Adipocyte (in vitro differentiated cells): ENCODE measurements around the gene FOXF1.

Experiments used
- DNase-seq: peaks from one replicate; pipeline ENCODE4 v3.0.0-alpha.2; 2015; ENCODE audit warnings: low read depth
- H3K27me3 ChIP-seq: replicated peaks from 2 replicates; pipeline ENCODE4 v1.7.0; 2013; ENCODE audit warnings: mild to moderate bottlenecking, low read length, moderate library complexity; ENCODE audit not compliant: control insufficient read depth, insufficient read depth
- H3K36me3 ChIP-seq: 2 replicates; pipeline ENCODE4 v1.7.0; 2013; ENCODE audit warnings: low read length, mild to moderate bottlenecking, moderate library complexity; ENCODE audit not compliant: control insufficient read depth, insufficient read depth, severe bottlenecking
- H3K4me1 ChIP-seq: 2 replicates; pipeline ENCODE4 v1.7.0; 2013; ENCODE audit warnings: mild to moderate bottlenecking, low read length, moderate library complexity; ENCODE audit not compliant: control insufficient read depth, insufficient read depth
- H3K4me3 ChIP-seq: 2 replicates; pipeline ENCODE4 v1.7.0; 2013; ENCODE audit warnings: mild to moderate bottlenecking, low read length, moderate library complexity
- H3K9ac ChIP-seq: 2 replicates; pipeline ENCODE4 v1.7.0; 2013; ENCODE audit warnings: mild to moderate bottlenecking, low read length, moderate library complexity
- H3K9me3 ChIP-seq: 2 replicates; pipeline ENCODE4 v1.7.0; 2013; ENCODE audit warnings: mild to moderate bottlenecking, low read length, moderate library complexity; ENCODE audit not compliant: control insufficient read depth

Gene FOXF1

GRCh38 chr16:86477642-86478041 lies 32.7 kb upstream of the FOXF1 start:
- peaks cover 5% of the 10 kb centered on the region for H3K9me3 ChIP-seq
- no peak overlapping the region for H3K4me3 ChIP-seq
- H3K36me3 ChIP-seq: no peaks in the 10 kb centered on the region
- H3K27me3 ChIP-seq: peaks cover 65% of the 10 kb centered on the region
- H3K9ac ChIP-seq: no peak overlapping the region
- DNase-seq: peak; percentile 55
- H3K4me1 ChIP-seq: peaks cover 11% of the 10 kb centered on the region

- no peaks in the 10 kb centered on the region for H3K36me3 ChIP-seq
- H3K27me3 ChIP-seq: peaks cover 67% of the 10 kb centered on the region
- DNase-seq: no peak
- H3K4me3 ChIP-seq: no peak overlapping the region
- peaks cover 9% of the 10 kb centered on the region for H3K9me3 ChIP-seq
- H3K9ac ChIP-seq: no peak overlapping the region
- peaks cover 11% of the 10 kb centered on the region for H3K4me1 ChIP-seq
Measured at GRCh38 chr16:86478779-86479178, 31.5 kb upstream of the FOXF1 start.

- Histone ChIP-seq H3K9me3 (peaks cover 15% of the 10 kb centered on the region), H3K4me3 (no peak overlapping the region), H3K4me1 (peaks cover 11% of the 10 kb centered on the region), H3K36me3 (no peaks in the 10 kb centered on the region), H3K27me3 (peaks cover 67% of the 10 kb centered on the region), H3K9ac (no peak overlapping the region)
- DNase-seq: peak; percentile 29
Measured at GRCh38 chr16:86479419-86479818, 30.9 kb upstream of the FOXF1 start.

- Histone ChIP-seq H3K9me3 (peaks cover 23% of the 10 kb centered on the region), H3K4me3 (no peak overlapping the region), H3K9ac (no peak overlapping the region), H3K36me3 (no peaks in the 10 kb centered on the region), H3K27me3 (peaks cover 73% of the 10 kb centered on the region), H3K4me1 (peaks cover 11% of the 10 kb centered on the region)
- DNase-seq: no peak
Measured at GRCh38 chr16:86480444-86480843, 29.9 kb upstream of the FOXF1 start.

- peaks cover 23% of the 10 kb centered on the region for H3K9me3 ChIP-seq
- peaks cover 74% of the 10 kb centered on the region for H3K27me3 ChIP-seq
- no peak overlapping the region for H3K9ac ChIP-seq
- H3K4me1 ChIP-seq: peaks cover 11% of the 10 kb centered on the region
- no peaks in the 10 kb centered on the region for H3K36me3 ChIP-seq
- H3K4me3 ChIP-seq: no peak overlapping the region
- DNase-seq: no peak
Measured at GRCh38 chr16:86481607-86482006, 28.7 kb upstream of the FOXF1 start.

- H3K4me1 ChIP-seq: no peaks in the 10 kb centered on the region
- peaks cover 87% of the 10 kb centered on the region for H3K27me3 ChIP-seq
- no peak overlapping the region for H3K4me3 ChIP-seq
- no peak overlapping the region for H3K9ac ChIP-seq
- peaks cover 31% of the 10 kb centered on the region for H3K9me3 ChIP-seq
- DNase-seq: no peak
- no peaks in the 10 kb centered on the region for H3K36me3 ChIP-seq
Measured at GRCh38 chr16:86484240-86484639, 26.1 kb upstream of the FOXF1 start.

- Histone ChIP-seq H3K9ac (no peak overlapping the region), H3K36me3 (no peaks in the 10 kb centered on the region), H3K4me1 (no peaks in the 10 kb centered on the region), H3K4me3 (no peak overlapping the region), H3K27me3 (peaks cover 92% of the 10 kb centered on the region), H3K9me3 (peaks cover 39% of the 10 kb centered on the region)
- peak; percentile 21 for DNase-seq
Measured at GRCh38 chr16:86485746-86486145, 24.6 kb upstream of the FOXF1 start.

GRCh38 chr16:86490859-86491639 lies 19.3 kb upstream of the FOXF1 start:
- H3K27me3 ChIP-seq: peaks cover 97% of the 10 kb centered on the region
- peaks cover 15% of the 10 kb centered on the region for H3K9me3 ChIP-seq
- H3K4me3 ChIP-seq: no peak overlapping the region
- H3K9ac ChIP-seq: no peak overlapping the region
- no peaks in the 10 kb centered on the region for H3K4me1 ChIP-seq
- peak; percentile 57 for DNase-seq
- H3K36me3 ChIP-seq: no peaks in the 10 kb centered on the region

- Histone ChIP-seq H3K36me3 (no peaks in the 10 kb centered on the region), H3K9me3 (peaks cover 15% of the 10 kb centered on the region), H3K27me3 (peaks cover 97% of the 10 kb centered on the region), H3K4me1 (no peaks in the 10 kb centered on the region), H3K4me3 (no peak overlapping the region), H3K9ac (no peak overlapping the region)
- no peak for DNase-seq
Measured at GRCh38 chr16:86491640-86492023, 18.7 kb upstream of the FOXF1 start.

GRCh38 chr16:86492267-86492960 lies 17.9 kb upstream of the FOXF1 start:
- Histone ChIP-seq H3K9ac (no peak overlapping the region), H3K4me1 (no peaks in the 10 kb centered on the region), H3K36me3 (no peaks in the 10 kb centered on the region), H3K9me3 (peaks cover 15% of the 10 kb centered on the region), H3K4me3 (no peak overlapping the region), H3K27me3 (peaks cover 93% of the 10 kb centered on the region)
- no peak for DNase-seq

GRCh38 chr16:86492961-86493629 lies 17.2 kb upstream of the FOXF1 start:
- H3K9ac ChIP-seq: no peak overlapping the region
- H3K9me3 ChIP-seq: peaks cover 15% of the 10 kb centered on the region
- no peak overlapping the region for H3K4me3 ChIP-seq
- DNase-seq: no peak
- H3K36me3 ChIP-seq: no peaks in the 10 kb centered on the region
- H3K4me1 ChIP-seq: no peaks in the 10 kb centered on the region
- peaks cover 89% of the 10 kb centered on the region for H3K27me3 ChIP-seq
